NT2/D1 (cell line): Measurements from ENCODE around the gene RBPJ.

ENCODE experiments used
- SUZ12 ChIP-seq: IDR thresholded peaks from 2 replicates; pipeline ENCODE4 v1.6.1; 2011; ENCODE audit not compliant: insufficient read length, insufficient read depth; ENCODE audit errors: extremely low read depth
- YY1 ChIP-seq: IDR thresholded peaks from 2 replicates; pipeline ENCODE4 v1.6.1; 2011; ENCODE audit not compliant: insufficient read length, insufficient read depth
- ZNF274 ChIP-seq: IDR thresholded peaks from 2 replicates; pipeline ENCODE4 v1.6.1; 2011; ENCODE audit warnings: mild to moderate bottlenecking, low read depth, low read length

- TF ChIP-seq YY1 = no peak
- no peak for TF ChIP-seq SUZ12
- no peak for TF ChIP-seq ZNF274
Observed at GRCh38 chr4:26272654-26273615, 47.9 kb upstream of the RBPJ start.
